ENCODE data around the gene E2F2.
A peak's percentile ranks its signal among the peaks of the same experiment; 100 is the strongest.

Gene E2F2

GRCh38 chr1:23562137-23562876 is 31.3 kb upstream of the E2F2 start (continued):
- TF ChIP-seq ZNF18 (tag by site-specific recombination; IDR thresholded peaks at IDR 0.05) = peak; percentile 73; the same call in 1 of the 2 replicates
- no peak for TF ChIP-seq ZNF677 (tag by site-specific recombination; IDR thresholded peaks at IDR 0.05)
- no peak for TF ChIP-seq HOXA7 (CRISPR knock-in tag; IDR thresholded peaks at IDR 0.05; ENCODE audit: borderline replicate concordance)
- no peak for TF ChIP-seq ZNF837 (tag by site-specific recombination; IDR thresholded peaks at IDR 0.05)
- TF ChIP-seq HOXC10 (CRISPR knock-in tag; IDR thresholded peaks at IDR 0.05) = no peak
- peak; percentile 86 for TF ChIP-seq IKZF3 (tag by site-specific recombination; IDR thresholded peaks at IDR 0.05)
- no peak for TF ChIP-seq TCF7L2 (IDR thresholded peaks at IDR 0.05; ENCODE audit: borderline replicate concordance, low read depth, low read length)
- peak; percentile 99 for TF ChIP-seq ZNF692 (tag by site-specific recombination; IDR thresholded peaks at IDR 0.05)
- TF ChIP-seq ZNF514 (tag by site-specific recombination; IDR thresholded peaks at IDR 0.05) = no peak
- TF ChIP-seq ZNF664 (tag by site-specific recombination; IDR thresholded peaks at IDR 0.05) = no peak
- TF ChIP-seq ZFP3 (tag by site-specific recombination; IDR thresholded peaks at IDR 0.05; ENCODE audit: low read depth) = no peak
- no peak for TF ChIP-seq ZNF626 (tag by site-specific recombination; IDR thresholded peaks at IDR 0.05)
- no peak for TF ChIP-seq GLI4 (tag by site-specific recombination; IDR thresholded peaks at IDR 0.05)
- no peak for TF ChIP-seq ZNF549 (tag by site-specific recombination; IDR thresholded peaks at IDR 0.05)
- TF ChIP-seq EGR2 (tag by site-specific recombination; IDR thresholded peaks at IDR 0.05; ENCODE audit: low read depth) = no peak
- no peak for TF ChIP-seq OVOL3 (tag by site-specific recombination; IDR thresholded peaks at IDR 0.05)
- TF ChIP-seq ZNF571 (tag by site-specific recombination; IDR thresholded peaks at IDR 0.05) = no peak
- 0 out of 2 replicates have a peak, but pooled peaks have one; percentile 38 for TF ChIP-seq ZBTB8A (tag by site-specific recombination; IDR thresholded peaks at IDR 0.05)
- TF ChIP-seq ZNF561 (tag by site-specific recombination; IDR thresholded peaks at IDR 0.05; ENCODE audit: borderline replicate concordance) = no peak; the same call in 1 of the 2 replicates
- TF ChIP-seq ZNF112 (tag by site-specific recombination; IDR thresholded peaks at IDR 0.05) = no peak
- TF ChIP-seq ZNF132 (tag by site-specific recombination; IDR thresholded peaks at IDR 0.05; ENCODE audit: borderline replicate concordance) = no peak
- TF ChIP-seq ZFHX2 (tag by site-specific recombination; conservative IDR thresholded peaks at IDR 0.05) = no peak
- peak; percentile 85 for TF ChIP-seq SP2 (tag by site-specific recombination; IDR thresholded peaks at IDR 0.05)
- TF ChIP-seq MZF1 (tag by site-specific recombination; IDR thresholded peaks at IDR 0.05; ENCODE audit: borderline replicate concordance) = no peak
- TF ChIP-seq PRDM10 (tag by site-specific recombination; IDR thresholded peaks at IDR 0.05) = peak; percentile 54
- TF ChIP-seq ZXDB (tag by site-specific recombination; IDR thresholded peaks at IDR 0.05) = peak; percentile 55
- peak; percentile 75 for TF ChIP-seq ZNF335 (tag by site-specific recombination; conservative IDR thresholded peaks at IDR 0.05)
- no peak for TF ChIP-seq ZNF830 (tag by site-specific recombination; IDR thresholded peaks at IDR 0.05; ENCODE audit: low read depth)
- TF ChIP-seq GFI1B (tag by site-specific recombination; IDR thresholded peaks at IDR 0.05) = no peak
- peak; percentile 82 for TF ChIP-seq ZEB2 (tag by site-specific recombination; IDR thresholded peaks at IDR 0.05)
- TF ChIP-seq ZNF670 (tag by site-specific recombination; IDR thresholded peaks at IDR 0.05; ENCODE audit: low read depth) = no peak
- TF ChIP-seq KLF16 (tag by site-specific recombination; IDR thresholded peaks at IDR 0.05) = no peak
- TF ChIP-seq ZNF707 (tag by site-specific recombination; IDR thresholded peaks at IDR 0.05) = no peak
- no peak for TF ChIP-seq ZNF423 (tag by site-specific recombination; IDR thresholded peaks at IDR 0.05)
- TF ChIP-seq ZNF211 (tag by site-specific recombination; IDR thresholded peaks at IDR 0.05; ENCODE audit: low read depth) = no peak
- TF ChIP-seq ZNF311 (tag by site-specific recombination; IDR thresholded peaks at IDR 0.05; ENCODE audit: borderline replicate concordance) = no peak
- no peak for TF ChIP-seq ZNF473 (tag by site-specific recombination; IDR thresholded peaks at IDR 0.05)
